Ovary (tissue), 9 donors: Measurements from ENCODE around the gene MRPL55. TPM values are rescaled to one million over a fixed set of nuclear protein-coding genes. Genes with fewer than 3 reads are reported as not detected.

Experiments
- DNase-seq, 5 donors: peaks; one replicate each; pipeline ENCODE4 v3.0.0-alpha.2; 2019 to 2020
- H3K27ac ChIP-seq, 2 donors: fragments of 200-600 bp; one replicate each; pipeline versions ENCODE4 v1.5.1 to v1.8.0; 2019 to 2022
- H3K27me3 ChIP-seq: fragments of 200-600 bp; one replicate; pipeline ENCODE4 v1.8.0; 2022
- H3K36me3 ChIP-seq: fragments of 200-600 bp; sonication (generic); one replicate; pipeline ENCODE4 v1.5.1; 2019
- H3K4me1 ChIP-seq: one replicate; pipeline ENCODE4 v1.8.1; 2013; ENCODE audit warnings: mild to moderate bottlenecking, moderate library complexity; ENCODE audit not compliant: insufficient read depth
- H3K4me3 ChIP-seq: fragments of 200-600 bp; sonication (generic); one replicate; pipeline ENCODE4 v1.5.1; 2017
- H3K9me3 ChIP-seq, 2 donors: fragments of 200-600 bp in 1 of 2; sonication (generic) in 1 of 2; one replicate each; pipeline versions ENCODE4 v1.5.1 to v1.8.1; 2013 to 2019; ENCODE audit warnings: mild to moderate bottlenecking in 1 of 2, moderate library complexity in 1 of 2
- CTCF ChIP-seq, 3 donors: fragments of 450-650 bp in 2 of 3; fragments of 200-600 bp in 1 of 3; IDR thresholded peaks; one replicate each; pipeline versions ENCODE4 v1.5.1 to v1.8.0; 2016 to 2022; ENCODE audit warnings: antibody characterized with exemption in 3 of 3, mild to moderate bottlenecking in 1 of 3
- EP300 ChIP-seq: sonication (generic); formaldehyde crosslinking; IDR thresholded peaks from one replicate; pipeline ENCODE4 v1.6.1; 2017; ENCODE audit warnings: antibody characterized with exemption
- POLR2A ChIP-seq: fragments of 450-650 bp; IDR thresholded peaks from one replicate; pipeline ENCODE4 v1.6.1; 2017; ENCODE audit warnings: antibody characterized with exemption, mild to moderate bottlenecking, moderate library complexity
- WGBS, 3 donors: extraction: QIAGEN DNeasy Blood & Tissue Kit in 1 of 3; methylation state at CpG; one replicate each; pipeline versions ENCODE4 v1.1.5 to v1.1.7; 2013 to 2017; 5-methylcytosine and 5-hydroxymethylcytosine counted together
- intact Hi-C, 4 donors: fragments of 100-400 bp; cut with DNase I; formaldehyde crosslinking; loops; one replicate each; pipeline versions ENCODE4 v1.11.0 to v1.15.1; 2022 to 2023
- polyA plus RNA-seq, 2 donors: library from polyadenylated mRNA; stranded (reverse); fragments of 200-250 nt in 1 of 2; fragments of 350-450 nt in 1 of 2; fragmentation: Illumina TruSeq in 1 of 2; extraction: RNeasy Lipid Tissue Mini Kit (QIAGEN cat#74804) in 1 of 2; gene quantifications; one replicate each; pipeline ENCODE4 v1.2.3, GENCODE V29; 2013 to 2014
- total RNA-seq, 7 donors: library from RNA; depleted of rRNA in 2 of 7; stranded (reverse); fragments of >200 nt in 2 of 7; fragmentation: NEBNext Ultra II Directional in 3 of 7; extraction: Animal tissue kit (Norgen Biotek cat#: 25700) in 3 of 7; gene quantifications; one replicate each; pipeline versions ENCODE4 v1.1.0 to v1.2.4, GENCODE V29; 2016 to 2023
- donor health status: DM: no; HTN: no; CAD: no; lungs with moderate emphysema.
- donor health status: DM: no; HTN: no; CAD: no.
- donor health status: Bipolar disorder and iron deficiency.
- donor health status: DM: yes; HTN: yes; CAD: no.
- donor health status: DM: no; HTN: no; CAD: no.
- donor health status: DM: yes; HTN: yes; CAD: no.

Gene MRPL55
- total and polyA plus RNA-seq, 9 donors: 14.6 to 98.5 (median 43.3) TPM

GRCh38 chr1:228134591-228134990 lies 25.5 kb upstream of the MRPL55 start:
- no peaks in the 10 kb centered on the region for H3K27me3 ChIP-seq
- no peaks in the 10 kb centered on the region for H3K36me3 ChIP-seq
- intact Hi-C loops: loop anchor here in 1 of 4 donors (5.0 to 10.0 kb wide), 2 partner anchors 350 to 378 kb away; partner anchors contain the start of gene RNF187
- no peaks in the 10 kb centered on the region for H3K9me3 ChIP-seq
- 76 to 84% (median 81%) methylated on average over 12 of the region's 12 CpGs for WGBS, 3 donors
- DNase-seq: no peak
- no peak for TF ChIP-seq EP300
- no peak overlapping the region for H3K27ac ChIP-seq
- peaks cover 2% of the 10 kb centered on the region for H3K4me1 ChIP-seq
- H3K4me3 ChIP-seq: no peak overlapping the region

- H3K27ac ChIP-seq: no peak overlapping the region
- no peaks in the 10 kb centered on the region for H3K27me3 ChIP-seq
- intact Hi-C loops: loop anchor here in 1 of 4 donors (5.0 to 10.0 kb wide), 2 partner anchors 353 to 381 kb away; partner anchors contain the start of gene RNF187
- H3K36me3 ChIP-seq: no peaks in the 10 kb centered on the region
- no peaks in the 10 kb centered on the region for H3K9me3 ChIP-seq
- no peak for DNase-seq
- no peak for TF ChIP-seq POLR2A
- no peak for TF ChIP-seq EP300
- no peak for TF ChIP-seq CTCF (IDR thresholded peaks at IDR 0.05)
- no peak overlapping the region for H3K4me3 ChIP-seq
- 88 to 93% (median 88%) methylated on average over 2 of the region's 2 CpGs for WGBS, 3 donors
- no peaks in the 10 kb centered on the region for H3K4me1 ChIP-seq
Measured at GRCh38 chr1:228131766-228132165, 22.7 kb upstream of the MRPL55 start.

GRCh38 chr1:228125185-228125584 lies 16.1 kb upstream of the MRPL55 start:
- Histone ChIP-seq H3K9me3 (no peaks in the 10 kb centered on the region), H3K36me3 (no peaks in the 10 kb centered on the region), H3K4me3 (no peak overlapping the region), H3K27ac (no peak overlapping the region), H3K27me3 (no peaks in the 10 kb centered on the region), H3K4me1 (no peaks in the 10 kb centered on the region)
- DNase-seq: no peak
- WGBS, 3 donors: 46 to 58% (median 48%) methylated on average over 5 of the region's 5 CpGs
- intact Hi-C loops: no loop called here
- TF ChIP-seq EP300 (no peak), POLR2A (no peak), CTCF (IDR thresholded peaks at IDR 0.05) (no peak)

- H3K4me3 ChIP-seq: no peak overlapping the region
- TF ChIP-seq EP300: no peak
- TF ChIP-seq CTCF (IDR thresholded peaks at IDR 0.05): no peak
- TF ChIP-seq POLR2A: no peak
- no peak for DNase-seq
- no peaks in the 10 kb centered on the region for H3K9me3 ChIP-seq
- H3K27ac ChIP-seq: no peak overlapping the region
- no peaks in the 10 kb centered on the region for H3K27me3 ChIP-seq
- H3K36me3 ChIP-seq: no peaks in the 10 kb centered on the region
- WGBS, 3 donors: 54 to 59% (median 58%) methylated on average over 2 of the region's 2 CpGs
- intact Hi-C loops: no loop called here
- no peaks in the 10 kb centered on the region for H3K4me1 ChIP-seq
Measured at GRCh38 chr1:228123505-228123904, 14.4 kb upstream of the MRPL55 start.

GRCh38 chr1:228122921-228123441 lies 13.9 kb upstream of the MRPL55 start:
- no peak for DNase-seq
- Histone ChIP-seq H3K27me3 (no peaks in the 10 kb centered on the region), H3K36me3 (no peaks in the 10 kb centered on the region), H3K9me3 (no peaks in the 10 kb centered on the region), H3K4me3 (no peak overlapping the region), H3K4me1 (no peaks in the 10 kb centered on the region), H3K27ac (no peak overlapping the region)
- TF ChIP-seq POLR2A (no peak), EP300 (no peak), CTCF (IDR thresholded peaks at IDR 0.05) (no peak)
- intact Hi-C loops: no loop called here
- 59 to 63% (median 61%) methylated on average over 1 of the region's 1 CpG for WGBS, 3 donors
